ENCODE data around the gene MON1B. TPM values are rescaled to one million over a fixed set of nuclear protein-coding genes. Genes with fewer than 3 reads are reported as not detected.

The MON1B gene
- total and polyA plus RNA-seq, 2 of the 4 experiments (the other 2 are of a cell fraction), result 5.2 to 19.2 TPM

- H2AK9ac ChIP-seq (replicated peaks; ENCODE audit: low read depth, low read length, poor library complexity), result no peak overlapping the region
- intact Hi-C loops (cut with micrococcal nuclease), result no loop called here
- H3K4me3 ChIP-seq (ENCODE audit: insufficient read depth, low read depth, low read length), result no peak overlapping the region
- ATAC-seq (ENCODE audit: low read depth) (no peak), DNase-seq (no peak)
- H2BK15ac ChIP-seq (ENCODE audit: low read depth, low read length), result no peak overlapping the region
- H4K8ac ChIP-seq (ENCODE audit: low read depth in 2 of 2, low read length in 2 of 2), result no peak overlapping the region
- BruUV-seq (replicated peaks), result no TSS peak
- CTCF ChIA-PET, result no interaction called here
- no peaks in the 10 kb centered on the region for H3K9me1 ChIP-seq (ENCODE audit: insufficient read depth, low read length)
- dilution Hi-C loops (cut with HindIII; ENCODE audit: low sequenced_read_pairs, unreplicated experiment), result loop anchor here (25.0 kb wide), 1 partner anchor 1379 kb away; no protein-coding TSS in a partner anchor
- H3K36me3 ChIP-seq (ENCODE audit: control insufficient read depth, insufficient read depth, low read length), result no peaks in the 10 kb centered on the region
- H3K9me3 ChIP-seq (ENCODE audit: control insufficient read depth, insufficient read depth, low read length), result no peaks in the 10 kb centered on the region
- H3K18ac ChIP-seq (ENCODE audit: low read depth, low read length), result no peak overlapping the region
- H3K27me3 ChIP-seq (ENCODE audit: control insufficient read depth, insufficient read depth, low read length), result peaks cover 1% of the 10 kb centered on the region; the same call in 1 of the 2 replicates
- H3K4ac ChIP-seq (ENCODE audit: low read depth, low read length), result no peak overlapping the region
- H3K23ac ChIP-seq (ENCODE audit: low read depth, low read length), result no peak overlapping the region
- H3K79me1 ChIP-seq (ENCODE audit: low read depth in 1 of 2, low read length in 2 of 2), result no peaks in the 10 kb centered on the region
- POLR2A ChIA-PET (ENCODE audit: unreplicated experiment), result no interaction called here
- H3K56ac ChIP-seq (ENCODE audit: extremely low read depth, insufficient read depth, low read length), result no peak overlapping the region
- no peak overlapping the region for H3K14ac ChIP-seq (replicated peaks; ENCODE audit: low read depth, low read length)
- H4K20me1 ChIP-seq (ENCODE audit: insufficient read depth, low read length), result no peaks in the 10 kb centered on the region
- no peak overlapping the region for H2AFZ ChIP-seq (replicated peaks; ENCODE audit: low read length, poor library complexity)
- no peak overlapping the region for H3K9ac ChIP-seq (ENCODE audit: low read depth, low read length)
- H2BK5ac ChIP-seq (ENCODE audit: low read depth, low read length, poor library complexity, severe bottlenecking), result no peak overlapping the region
- TF ChIP-seq FOS (IDR thresholded peaks at IDR 0.05; ENCODE audit: low read depth, low read length) (no peak), BHLHE40 (IDR thresholded peaks at IDR 0.05; ENCODE audit: low read depth, low read length) (no peak), RAD21 (IDR thresholded peaks at IDR 0.05; ENCODE audit: low read length) (no peak), SMC3 (IDR thresholded peaks at IDR 0.05; ENCODE audit: low read depth, low read length) (no peak), CEBPB (IDR thresholded peaks at IDR 0.05; ENCODE audit: low read depth, low read length) (no peak), MXI1 (IDR thresholded peaks at IDR 0.05; ENCODE audit: borderline replicate concordance, low read depth, low read length) (no peak), MAFK (IDR thresholded peaks at IDR 0.05; ENCODE audit: low read depth, low read length) (no peak), CHD1 (IDR thresholded peaks at IDR 0.05; ENCODE audit: low read depth, low read length) (no peak), USF2 (IDR thresholded peaks at IDR 0.05; ENCODE audit: low read depth, low read length) (no peak), POLR2A (IDR thresholded peaks at IDR 0.05; ENCODE audit: low read depth, low read length) (no peak), ELK1 (IDR thresholded peaks at IDR 0.05; ENCODE audit: borderline replicate concordance, low read depth, low read length) (no peak), MAZ (IDR thresholded peaks at IDR 0.05; ENCODE audit: borderline replicate concordance, low read depth, low read length) (no peak), CTCF (conservative IDR thresholded peaks at IDR 0.05; ENCODE audit: low read depth, low read length) (no peak)
- WGBS, 2 experiments (ENCODE audit: extremely low coverage in 2 of 2, insufficient read length in 1 of 2), result no CpG with 5 or more reads among the region's 2 CpGs
- H3K4me2 ChIP-seq (ENCODE audit: low read depth, low read length), result no peak overlapping the region
- no peak overlapping the region for H4K91ac ChIP-seq (ENCODE audit: insufficient read depth, low read depth, low read length)
- no peaks in the 10 kb centered on the region for H3K4me1 ChIP-seq (ENCODE audit: control insufficient read depth, insufficient read depth, low read length)
- H3K27ac ChIP-seq (ENCODE audit: insufficient read depth, low read length), result no peak overlapping the region
- H2BK120ac ChIP-seq (ENCODE audit: low read depth, low read length), result no peak overlapping the region
- H2BK20ac ChIP-seq (ENCODE audit: low read depth, low read length), result no peak overlapping the region
- in situ Hi-C loops (cut with MboI; ENCODE audit: low sequenced_read_pairs), result no loop called here
- no peak overlapping the region for H4K5ac ChIP-seq (ENCODE audit: low read depth, low read length)
- H2AK5ac ChIP-seq (ENCODE audit: low read depth, low read length), result no peak overlapping the region
Measured at GRCh38 chr16:77166726-77167125, 24.3 kb upstream of the MON1B start.
